Endothelial cell of umbilical vein (primary cell): ENCODE results near the gene RALGAPA1.

Source experiments
- EZH2 ChIP-seq: IDR thresholded peaks from 2 replicates; pipeline ENCODE4 v1.6.1; 2012; ENCODE audit warnings: borderline replicate concordance, low read depth, mild to moderate bottlenecking, moderate library complexity, low read length, inconsistent platforms; ENCODE audit not compliant: severe bottlenecking
- JUN ChIP-seq: IDR thresholded peaks from 2 replicates; pipeline ENCODE4 v1.6.1; 2011; ENCODE audit warnings: borderline replicate concordance, low read depth; ENCODE audit not compliant: insufficient read length, insufficient read depth
- POLR2A ChIP-seq: IDR thresholded peaks from 2 replicates; pipeline ENCODE4 v1.6.1; 2012; ENCODE audit warnings: low read depth, mild to moderate bottlenecking, control low read depth, low read length
- POLR2AphosphoS5 ChIP-seq: IDR thresholded peaks from 2 replicates; pipeline ENCODE4 v1.6.1; 2012; ENCODE audit warnings: low read depth, mild to moderate bottlenecking, control low read depth, low read length, moderate library complexity; ENCODE audit not compliant: insufficient read depth
- TF ChIP-seq, protein P1 (sequence below), 2 donors: IDR thresholded peaks; 1 replicate in 1 of 2; 2 replicates in 1 of 2; pipeline ENCODE4 v1.5.1; 2011; ENCODE audit warnings: low read length in 2 of 2, mild to moderate bottlenecking in 2 of 2, moderate library complexity in 2 of 2, control low read depth in 1 of 2, inconsistent platforms in 1 of 2, low read depth in 1 of 2; ENCODE audit not compliant: insufficient read depth in 1 of 2; ENCODE audit errors: extremely low read depth in 1 of 2
- TF ChIP-seq, protein P2 (sequence below): IDR thresholded peaks from 2 replicates; pipeline ENCODE4 v1.6.1; 2011; ENCODE audit not compliant: insufficient read depth, insufficient read length

DNA sequence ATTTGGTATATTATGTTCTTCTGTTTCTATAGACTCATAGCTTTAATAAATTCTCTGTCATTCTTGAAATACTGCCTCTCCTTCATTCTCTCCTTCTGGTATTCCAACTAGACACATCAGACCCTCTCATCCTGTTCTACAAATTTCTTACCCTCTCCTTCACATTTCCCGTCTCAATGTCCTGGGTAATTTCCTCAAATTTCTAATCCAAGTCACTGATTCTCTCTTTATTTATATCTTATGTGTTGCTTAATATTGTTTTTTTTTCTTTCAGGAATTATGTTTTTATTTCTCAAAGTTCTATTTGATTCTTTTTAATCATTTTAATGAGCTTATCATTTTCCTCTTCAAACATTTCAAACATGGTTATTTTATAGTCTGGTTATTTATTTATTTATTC, 94.0 kb downstream of the RALGAPA1 start:
- TF ChIP-seq JUN (no peak), EZH2 (no peak), POLR2AphosphoS5 (no peak), POLR2A (no peak)
- TF ChIP-seq, protein P1, sequence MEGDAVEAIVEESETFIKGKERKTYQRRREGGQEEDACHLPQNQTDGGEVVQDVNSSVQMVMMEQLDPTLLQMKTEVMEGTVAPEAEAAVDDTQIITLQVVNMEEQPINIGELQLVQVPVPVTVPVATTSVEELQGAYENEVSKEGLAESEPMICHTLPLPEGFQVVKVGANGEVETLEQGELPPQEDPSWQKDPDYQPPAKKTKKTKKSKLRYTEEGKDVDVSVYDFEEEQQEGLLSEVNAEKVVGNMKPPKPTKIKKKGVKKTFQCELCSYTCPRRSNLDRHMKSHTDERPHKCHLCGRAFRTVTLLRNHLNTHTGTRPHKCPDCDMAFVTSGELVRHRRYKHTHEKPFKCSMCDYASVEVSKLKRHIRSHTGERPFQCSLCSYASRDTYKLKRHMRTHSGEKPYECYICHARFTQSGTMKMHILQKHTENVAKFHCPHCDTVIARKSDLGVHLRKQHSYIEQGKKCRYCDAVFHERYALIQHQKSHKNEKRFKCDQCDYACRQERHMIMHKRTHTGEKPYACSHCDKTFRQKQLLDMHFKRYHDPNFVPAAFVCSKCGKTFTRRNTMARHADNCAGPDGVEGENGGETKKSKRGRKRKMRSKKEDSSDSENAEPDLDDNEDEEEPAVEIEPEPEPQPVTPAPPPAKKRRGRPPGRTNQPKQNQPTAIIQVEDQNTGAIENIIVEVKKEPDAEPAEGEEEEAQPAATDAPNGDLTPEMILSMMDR (IDR thresholded peaks at IDR 0.05; ENCODE audit: extremely low read depth in 1 of 2, insufficient read depth in 1 of 2, low read depth in 1 of 2, low read length in 2 of 2) = no peak
- TF ChIP-seq, protein P2, sequence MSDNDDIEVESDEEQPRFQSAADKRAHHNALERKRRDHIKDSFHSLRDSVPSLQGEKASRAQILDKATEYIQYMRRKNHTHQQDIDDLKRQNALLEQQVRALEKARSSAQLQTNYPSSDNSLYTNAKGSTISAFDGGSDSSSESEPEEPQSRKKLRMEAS = no peak
